ENCODE results near the gene NFATC1. TPM values are rescaled to one million over a fixed set of nuclear protein-coding genes. Genes with fewer than 3 reads are reported as not detected.
A peak's percentile ranks its signal among the peaks of the same experiment; 100 is the strongest.

Gene NFATC1
- total RNA-seq, 2 donors from 2014 or later, result 2.9 to 4.4 TPM

- DNase-seq (no peak), ATAC-seq (no peak)
- intact Hi-C loops (cut with DNase I, micrococcal nuclease), result no loop called here
These were observed 122.4 kb downstream of the NFATC1 start for GRCh38 chr18:79518028-79518682.

- no peak for ATAC-seq
These were observed 123.0 kb downstream of the NFATC1 start for GRCh38 chr18:79518683-79519128.

GRCh38 chr18:79519751-79520477 is 124.2 kb downstream of the NFATC1 start:
- DNase-seq, result no peak
- ATAC-seq, result no peak
- intact Hi-C loops (cut with DNase I, micrococcal nuclease), result no loop called here

More at GRCh38 chr18:79518683-79519128, 123.0 kb downstream of the NFATC1 start:
- intact Hi-C loops (cut with DNase I, micrococcal nuclease), result no loop called here
- no peak for DNase-seq

GRCh38 chr18:79520478-79521390 is 125.0 kb downstream of the NFATC1 start:
- intact Hi-C loops (cut with DNase I, micrococcal nuclease), result no loop called here

GRCh38 chr18:79521416-79522205 is 125.9 kb downstream of the NFATC1 start:
- ATAC-seq (no peak), DNase-seq (no peak)
- intact Hi-C loops (cut with DNase I, micrococcal nuclease), result no loop called here

More at GRCh38 chr18:79520478-79521390, 125.0 kb downstream of the NFATC1 start:
- DNase-seq (no peak), ATAC-seq (no peak)

- DNase-seq (peak in 1 of 2 donors; percentile 46), ATAC-seq (no peak)
- intact Hi-C loops (cut with DNase I, micrococcal nuclease), result no loop called here
These were observed 126.9 kb downstream of the NFATC1 start for GRCh38 chr18:79522451-79523205.

- intact Hi-C loops (cut with DNase I, micrococcal nuclease), result no loop called here
- ATAC-seq, result no peak
- DNase-seq, result peak in 1 of 2 donors; percentile 3
These were observed 127.5 kb downstream of the NFATC1 start for GRCh38 chr18:79523206-79523735.

- ATAC-seq (no peak), DNase-seq (peak in 1 of 2 donors; percentile 41)
- intact Hi-C loops (cut with DNase I, micrococcal nuclease), result no loop called here
These were observed 128.0 kb downstream of the NFATC1 start for GRCh38 chr18:79523736-79524180.

- DNase-seq, result peak in 1 of 2 donors; percentile 28
- no peak for ATAC-seq
These were observed 128.7 kb downstream of the NFATC1 start for GRCh38 chr18:79524181-79525078.

GRCh38 chr18:79525556-79526467 is 130.1 kb downstream of the NFATC1 start:
- no peak for ATAC-seq
- peak; percentile 39 to 51 for DNase-seq
- intact Hi-C loops (cut with DNase I, micrococcal nuclease), result loop anchor here (5.0 kb wide), 2 partner anchors 116 to 144 kb away; no protein-coding TSS in a partner anchor

More at GRCh38 chr18:79524181-79525078, 128.7 kb downstream of the NFATC1 start:
- intact Hi-C loops (cut with DNase I, micrococcal nuclease), result loop anchor here (5.0 kb wide), 2 partner anchors 118 to 142 kb away; no protein-coding TSS in a partner anchor

GRCh38 chr18:79526468-79527460 is 131.0 kb downstream of the NFATC1 start:
- ATAC-seq (no peak), DNase-seq (peak in 1 of 2 donors; percentile 8)
- intact Hi-C loops (cut with DNase I, micrococcal nuclease), result loop anchor here (5.0 kb wide), 2 partner anchors 116 to 144 kb away; no protein-coding TSS in a partner anchor

- DNase-seq (peak in 1 of 2 donors; percentile 2), ATAC-seq (no peak)
- intact Hi-C loops (cut with DNase I, micrococcal nuclease), result loop anchor here (5.0 kb wide), 2 partner anchors 115 to 145 kb away; no protein-coding TSS in a partner anchor
These were observed 132.1 kb downstream of the NFATC1 start for GRCh38 chr18:79527656-79528315.

- ATAC-seq (no peak), DNase-seq (peak in 1 of 2 donors; percentile 4)
- intact Hi-C loops (cut with DNase I, micrococcal nuclease), result loop anchor here (5.0 kb wide), 2 partner anchors 114 to 146 kb away; no protein-coding TSS in a partner anchor
These were observed 132.6 kb downstream of the NFATC1 start for GRCh38 chr18:79528316-79528695.
